K562 (cell line): ENCODE results near the gene ADGRG1. TPM values are rescaled to one million over a fixed set of nuclear protein-coding genes. Genes with fewer than 3 reads are reported as not detected.

Experiments
- CBX3 ChIP-seq, 2 experiments: IDR thresholded peaks; 1 replicate in 1 of 2; 2 replicates in 1 of 2; pipeline ENCODE4 v1.6.1; 2012; ENCODE audit warnings: inconsistent platforms in 2 of 2, low read length in 2 of 2, borderline replicate concordance in 1 of 2, control low read depth in 1 of 2
- EP300 ChIP-seq: IDR thresholded peaks from 2 replicates; pipeline ENCODE4 v1.6.1; 2012; ENCODE audit warnings: low read length, improper control_type of control experiment
- ETV1 ChIP-seq: fragments of 450-650 bp; conservative IDR thresholded peaks from 2 replicates; pipeline ENCODE4 v1.6.1; 2016; ENCODE audit warnings: missing genetic modification characterization, control low read depth, low read depth, missing compliant biosample characterization
- HINFP ChIP-seq: fragments of 450-650 bp; conservative IDR thresholded peaks from 2 replicates; pipeline ENCODE4 v1.6.1; 2016; ENCODE audit warnings: missing genetic modification characterization, low read depth, mild to moderate bottlenecking, control low read depth, missing compliant biosample characterization
- KDM2B ChIP-seq: fragments of 250-450 bp; sonication (Bioruptor Pico); IDR thresholded peaks from 2 replicates; pipeline ENCODE4 v1.8.0; 2021; ENCODE audit warnings: mild to moderate bottlenecking, moderate library complexity
- KLF13 ChIP-seq: fragments of 450-650 bp; IDR thresholded peaks from 2 replicates; pipeline ENCODE4 v1.6.1; 2016; ENCODE audit warnings: missing genetic modification characterization, low read depth, mild to moderate bottlenecking, missing compliant biosample characterization, moderate library complexity, borderline replicate concordance
- MAZ ChIP-seq, 2 experiments: fragments of 450-650 bp in 1 of 2; sonication (generic) in 1 of 2; formaldehyde crosslinking; IDR thresholded peaks in 1 of 2; conservative IDR thresholded peaks in 1 of 2; 2 replicates each; pipeline versions ENCODE4 v1.4.0 to v1.5.0; 2020; ENCODE audit warnings: mild to moderate bottlenecking in 1 of 2, missing genetic modification reagents in 1 of 2
- MEF2A ChIP-seq: IDR thresholded peaks from 2 replicates; pipeline ENCODE4 v1.6.1; 2011; ENCODE audit warnings: low read depth, mild to moderate bottlenecking, low read length, moderate library complexity; ENCODE audit not compliant: control insufficient read depth
- MEIS2 ChIP-seq: fragments of 450-650 bp; IDR thresholded peaks from 2 replicates; pipeline ENCODE4 v1.6.1; 2014; ENCODE audit warnings: mild to moderate bottlenecking; ENCODE audit not compliant: partially characterized antibody
- MYC ChIP-seq, 2 experiments: fragments of 250-450 bp in 1 of 2; sonication (Bioruptor Pico) in 1 of 2; IDR thresholded peaks; 2 replicates each; pipeline versions ENCODE4 v1.5.1 to v1.6.1; 2012 to 2021; ENCODE audit warnings: low read depth in 2 of 2, borderline replicate concordance in 1 of 2, improper control_type of control experiment in 1 of 2, low read length in 1 of 2, mild to moderate bottlenecking in 1 of 2, moderate library complexity in 1 of 2
- POLR2AphosphoS5 ChIP-seq: IDR thresholded peaks from 2 replicates; pipeline ENCODE4 v1.6.1; 2011; ENCODE audit warnings: mild to moderate bottlenecking, low read depth, low read length, moderate library complexity; ENCODE audit not compliant: control insufficient read depth, insufficient read depth
- PTTG1 ChIP-seq: fragments of 450-650 bp; IDR thresholded peaks from 2 replicates; pipeline ENCODE4 v1.6.1; 2016; ENCODE audit warnings: low read depth, mild to moderate bottlenecking, missing genetic modification characterization, missing compliant biosample characterization
- SMARCA4 ChIP-seq: fragments of 450-650 bp; IDR thresholded peaks from 2 replicates; pipeline ENCODE4 v1.6.1; 2016
- TCF7 ChIP-seq: sonication (generic); IDR thresholded peaks from 2 replicates; pipeline ENCODE4 v1.6.1; 2016; ENCODE audit warnings: antibody characterized with exemption, borderline replicate concordance
- polyA plus RNA-seq, 8 experiments: library from polyadenylated mRNA; depleted of rRNA in 4 of 8; stranded (reverse) in 5 of 8; unstranded in 3 of 8; fragments of >200 nt; fragmentation: Nextera tagmentation in 2 of 8; fragmentation: Illumina TruSeq in 1 of 8; extraction: Ambion mirVana in 2 of 8; extraction: Trizol in 1 of 8; gene quantifications; 2 replicates each; pipeline versions ENCODE4 v1.2.1 to v1.2.3, GENCODE V29; 2011 to 2014; ENCODE audit warnings: inconsistent platforms in 1 of 8, missing spikeins in 1 of 8
- total RNA-seq, 7 experiments: library from RNA; depleted of rRNA in 6 of 7; stranded (reverse); fragments of >200 nt in 6 of 7; fragmentation: Illumina TruSeq in 2 of 7; extraction: Trizol in 2 of 7; gene quantifications; 2 replicates each; pipeline versions ENCODE4 v1.2.1 to v1.2.3, GENCODE V29; 2011 to 2021; ENCODE audit warnings: low replicate concordance in 1 of 7

The ADGRG1 gene
- total and polyA plus RNA-seq, 9 of the 15 experiments (the other 6 are each of a cell fraction or from before 2014, with no cell fraction given), result 0.04 to 0.31 (median 0.16) TPM; not detected in 6

DNA sequence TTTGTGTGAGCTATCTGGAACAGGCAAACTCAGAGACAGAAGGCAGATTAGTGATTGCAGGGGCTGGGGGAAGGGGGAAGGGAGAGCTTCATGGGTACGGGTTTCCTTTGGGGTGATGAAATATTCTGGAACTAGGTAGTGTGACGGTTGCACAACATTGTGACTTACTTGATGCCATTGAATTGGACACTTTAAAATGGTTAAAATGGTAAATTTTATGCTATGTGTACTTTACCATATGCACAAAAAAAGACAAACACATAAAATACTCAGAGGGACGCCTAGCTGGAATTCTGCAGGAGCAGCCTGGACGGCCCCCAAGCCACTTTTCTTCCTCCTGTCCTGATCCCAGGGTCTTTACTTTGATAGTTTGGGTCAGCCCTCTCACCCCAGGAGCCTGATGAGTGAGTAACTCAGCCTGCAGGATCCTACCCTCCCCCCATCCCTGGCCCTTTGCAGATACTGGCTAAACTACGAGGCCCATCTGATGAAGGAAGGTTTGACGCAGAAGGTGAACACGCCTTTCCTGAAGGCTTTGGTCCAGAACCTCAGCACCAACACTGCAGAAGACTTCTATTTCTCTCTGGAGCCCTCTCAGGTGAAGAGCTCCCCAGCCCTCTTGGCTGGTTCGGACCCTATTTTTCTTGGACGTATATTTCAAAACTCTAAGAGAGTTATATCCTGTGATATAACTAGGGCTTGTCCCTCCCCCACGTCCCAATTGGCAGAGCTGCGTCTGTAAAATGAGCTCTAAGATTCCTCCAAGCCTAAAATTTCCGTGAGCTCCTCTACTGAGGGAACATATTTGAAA lies 47.5 kb downstream of the ADGRG1 start (continued):
- TF ChIP-seq HINFP (tag), result 0 out of 2 replicates have a peak, but pooled peaks have one; percentile 6
- TF ChIP-seq EP300, result peak; percentile 64
- 0 out of 2 replicates have a peak, but pooled peaks have one; percentile 13 for TF ChIP-seq MYC (IDR thresholded peaks at IDR 0.05; ENCODE audit: low read depth, low read length)
- no peak for TF ChIP-seq MYC (CRISPR knock-in tag; IDR thresholded peaks at IDR 0.05; ENCODE audit: borderline replicate concordance, low read depth)
- TF ChIP-seq KDM2B (CRISPR knock-in tag), result no peak
- TF ChIP-seq MAZ (CRISPR knock-in tag; conservative IDR thresholded peaks at IDR 0.05 in 1 of 2, IDR thresholded peaks at IDR 0.05 in 1 of 2), result peak in 1 of 2 experiments; percentile 35; a peak in 1 of 4 replicates
- TF ChIP-seq POLR2AphosphoS5, result 0 out of 2 replicates have a peak, but pooled peaks have one; percentile 26
- TF ChIP-seq KLF13 (tag), result 0 out of 2 replicates have a peak, but pooled peaks have one; percentile 46
- peak; percentile 77 for TF ChIP-seq MEIS2
- TF ChIP-seq CBX3 (IDR thresholded peaks at IDR 0.05; ENCODE audit: borderline replicate concordance in 1 of 2, low read length in 2 of 2), result no peak
- TF ChIP-seq PTTG1 (tag), result no peak
- TF ChIP-seq MEF2A, result no peak
- TF ChIP-seq TCF7, result 0 out of 2 replicates have a peak, but pooled peaks have one; percentile 70
- TF ChIP-seq SMARCA4, result peak; percentile 58; the same call in 1 of the 2 replicates
- no peak for TF ChIP-seq ETV1 (tag)
